Measurements from ENCODE around the gene HPD.
"Not testable (repeated sequence)": the region's sequence is repeated elsewhere in the genome, so short reads cannot be mapped to it uniquely, and the experiment has no call there.

HPD gene

GRCh38 chr12:121861636-121862254 is 3.1 kb upstream of the HPD start:
- DNase-seq: no peak

- DNase-seq: not testable (repeated sequence)
These were observed 2.0 kb upstream of the HPD start for GRCh38 chr12:121860699-121861098.

- no peak for DNase-seq
These were observed 1.6 kb upstream of the HPD start for GRCh38 chr12:121860257-121860656.

GRCh38 chr12:121858318-121858661 is 369 bp downstream of the HPD start:
- DNase-seq: no peak

- DNase-seq: no peak
These were observed 1.1 kb downstream of the HPD start for GRCh38 chr12:121857322-121858246.

- DNase-seq: not testable (repeated sequence)
These were observed 6.3 kb downstream of the HPD start for GRCh38 chr12:121852392-121852791.

GRCh38 chr12:121849665-121850064 is 9.0 kb downstream of the HPD start:
- peak in 1 of 2 donors; percentile 15 for DNase-seq

GRCh38 chr12:121849211-121849610 is 9.4 kb downstream of the HPD start:
- DNase-seq: no peak

- DNase-seq: no peak
These were observed 13.0 kb downstream of the HPD start for GRCh38 chr12:121845701-121846100.

GRCh38 chr12:121843236-121843982 is 15.2 kb downstream of the HPD start:
- DNase-seq: no peak

GRCh38 chr12:121839993-121840761 is 18.5 kb downstream of the HPD start:
- DNase-seq: no peak

GRCh38 chr12:121839106-121839992 is 19.3 kb downstream of the HPD start:
- DNase-seq: peak; percentile 99

GRCh38 chr12:121838126-121838525 is 20.5 kb downstream of the HPD start:
- no peak for DNase-seq

GRCh38 chr12:121837680-121838079 is 21.0 kb downstream of the HPD start:
- DNase-seq: no peak

GRCh38 chr12:121831571-121832245 is 27.0 kb downstream of the HPD start:
- no peak for DNase-seq

- DNase-seq: no peak
These were observed 27.9 kb downstream of the HPD start for GRCh38 chr12:121830588-121831265.

GRCh38 chr12:121830134-121830533 is 28.5 kb downstream of the HPD start:
- no peak for DNase-seq

GRCh38 chr12:121829250-121829918 is 29.3 kb downstream of the HPD start:
- no peak for DNase-seq

- no peak for DNase-seq
These were observed 29.8 kb downstream of the HPD start for GRCh38 chr12:121828826-121829225.

- DNase-seq: no peak
These were observed 30.4 kb downstream of the HPD start for GRCh38 chr12:121828306-121828705.
